NCI-H226 (cell line): ENCODE results near the gene NAIF1.
A peak's percentile ranks its signal among the peaks of the same experiment; 100 is the strongest.

Experiments used
- DNase-seq: peaks from one replicate; pipeline ENCODE4 v3.0.0-alpha.2; 2015

NAIF1 gene

GRCh38 chr9:128101690-128102089 is 34.6 kb upstream of the NAIF1 start:
- no peak for DNase-seq

- no peak for DNase-seq
These were observed 34.1 kb upstream of the NAIF1 start for GRCh38 chr9:128101231-128101661.

- no peak for DNase-seq
These were observed 33.5 kb upstream of the NAIF1 start for GRCh38 chr9:128100581-128100980.

GRCh38 chr9:128099932-128100491 is 32.9 kb upstream of the NAIF1 start:
- DNase-seq, result peak; percentile 16

- DNase-seq, result no peak
These were observed 32.3 kb upstream of the NAIF1 start for GRCh38 chr9:128099231-128099931.

- peak; percentile 98 for DNase-seq
These were observed 31.4 kb upstream of the NAIF1 start for GRCh38 chr9:128098297-128099230.

- DNase-seq, result no peak
These were observed 30.6 kb upstream of the NAIF1 start for GRCh38 chr9:128097543-128098296.

- DNase-seq, result no peak
These were observed 29.8 kb upstream of the NAIF1 start for GRCh38 chr9:128096616-128097536.

- DNase-seq, result no peak
These were observed 27.9 kb upstream of the NAIF1 start for GRCh38 chr9:128094950-128095544.

- peak; percentile 96 for DNase-seq
These were observed 27.2 kb upstream of the NAIF1 start for GRCh38 chr9:128094166-128094949.

- no peak for DNase-seq
These were observed 25.9 kb upstream of the NAIF1 start for GRCh38 chr9:128093011-128093410.

GRCh38 chr9:128092199-128092977 is 25.3 kb upstream of the NAIF1 start:
- DNase-seq, result no peak

GRCh38 chr9:128091571-128091970 is 24.5 kb upstream of the NAIF1 start:
- no peak for DNase-seq

- DNase-seq, result no peak
These were observed 24.0 kb upstream of the NAIF1 start for GRCh38 chr9:128091144-128091543.

GRCh38 chr9:128089299-128089698 is 22.2 kb upstream of the NAIF1 start:
- DNase-seq, result no peak

- no peak for DNase-seq
These were observed 21.3 kb upstream of the NAIF1 start for GRCh38 chr9:128088253-128088945.

- DNase-seq, result no peak
These were observed 20.1 kb upstream of the NAIF1 start for GRCh38 chr9:128087262-128087661.

GRCh38 chr9:128085943-128086342 is 18.8 kb upstream of the NAIF1 start:
- DNase-seq, result no peak

GRCh38 chr9:128084746-128085145 is 17.6 kb upstream of the NAIF1 start:
- no peak for DNase-seq
